M059J (cell line): Measurements from ENCODE around the gene HAND1. TPM values are rescaled to one million over a fixed set of nuclear protein-coding genes. Genes with fewer than 3 reads are reported as not detected.

Source experiments
- total RNA-seq: library from RNA; depleted of rRNA; stranded (reverse); fragments of >200 nt; shearing (Covaris generic); gene quantifications from 2 replicates; pipeline ENCODE4 v1.2.3, GENCODE V29; 2014; rRNA removed

HAND1 gene
- total RNA-seq, 1 experiment from 2014 or later = not detected

Other genes starting within 250 kb of the HAND1 start
- 17.2 and 59.2 TPM in 2 replicates for gene SAP30L, start 32.2 kb downstream of the HAND1 start, total RNA-seq